GM13977 (cell line): ENCODE data around the gene NOTCH2.

Experiments used
- DNase-seq: peaks from one replicate; pipeline ENCODE4 v3.0.0; 2012; ENCODE audit warnings: low spot score
- CTCF ChIP-seq: IDR thresholded peaks from 2 replicates; pipeline ENCODE4 v1.5.1; 2012; ENCODE audit warnings: mild to moderate bottlenecking, control low read depth; ENCODE audit not compliant: insufficient read depth; ENCODE audit errors: extremely low read depth, missing control alignments
- in situ Hi-C: fragments of 300-500 bp; cut with MboI; formaldehyde crosslinking; loops from one replicate; pipeline ENCODE4 v1.12.0; 2022; ENCODE audit warnings: low sequenced_read_pairs, low pct_unique_long_range_greater_than_20kb, mixed read lengths, inconsistent platforms; ENCODE audit not compliant: unreplicated experiment

The NOTCH2 gene

DNA sequence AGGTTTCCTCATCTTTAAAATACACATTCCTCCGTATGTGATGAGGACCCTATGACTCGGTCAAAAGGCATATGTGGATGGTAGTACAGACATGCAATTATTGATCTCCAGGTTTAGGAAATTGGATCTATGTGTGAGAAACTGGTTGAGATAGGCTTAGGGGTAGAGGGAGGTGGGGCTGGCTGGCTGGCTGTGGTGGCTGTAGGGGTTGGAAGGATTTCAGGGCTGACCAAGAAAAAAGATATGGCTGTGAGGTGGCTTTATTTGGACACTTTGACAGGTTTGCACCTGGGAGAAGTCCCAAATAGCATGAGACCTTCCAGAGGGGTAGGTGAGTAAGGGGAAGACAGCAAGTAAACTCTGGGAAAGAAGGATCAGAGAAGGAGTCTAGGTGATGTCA, 133.5 kb downstream of the NOTCH2 start:
- DNase-seq = no peak
- in situ Hi-C loops = no loop called here
- no peak for TF ChIP-seq CTCF

DNA sequence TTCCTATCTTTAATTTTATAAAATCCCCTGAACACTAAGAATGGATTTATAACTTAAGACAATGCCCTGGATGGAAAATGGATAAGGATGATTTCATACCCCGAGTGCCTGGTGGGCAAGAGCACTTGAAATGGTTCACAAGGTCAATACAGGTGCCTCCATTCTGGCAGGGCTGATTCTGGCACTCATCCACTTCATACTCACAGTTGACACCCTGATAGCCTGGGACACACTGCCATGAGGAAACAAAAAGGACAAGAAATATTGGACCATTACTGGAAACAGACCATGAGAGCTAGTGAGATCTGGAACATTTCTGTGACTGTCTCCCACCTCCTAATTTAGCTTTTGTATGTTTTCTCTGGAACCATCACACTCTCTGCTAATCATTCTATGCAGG, 134.1 kb downstream of the NOTCH2 start:
- in situ Hi-C loops = no loop called here
- DNase-seq = no peak
- no peak for TF ChIP-seq CTCF

DNA sequence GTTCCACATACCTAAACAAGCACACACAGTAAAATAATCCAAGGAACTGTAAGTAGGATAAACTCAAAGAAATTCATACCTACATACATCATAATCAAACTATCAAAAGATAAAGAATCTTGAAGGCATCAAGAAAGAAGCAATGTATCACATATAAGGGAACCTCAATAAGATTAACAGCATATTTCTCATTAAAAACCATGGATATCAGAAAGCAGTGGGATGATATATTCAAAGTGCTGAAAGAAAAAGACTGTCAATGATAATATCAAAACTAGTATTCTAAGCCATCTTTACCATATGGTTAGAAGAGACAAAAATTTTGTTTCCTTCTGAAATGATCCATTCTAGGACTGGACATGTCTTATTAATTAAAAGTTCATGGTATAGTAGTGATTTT, 136.1 kb downstream of the NOTCH2 start:
- no peak for DNase-seq
- TF ChIP-seq CTCF = no peak
- in situ Hi-C loops = no loop called here

DNA sequence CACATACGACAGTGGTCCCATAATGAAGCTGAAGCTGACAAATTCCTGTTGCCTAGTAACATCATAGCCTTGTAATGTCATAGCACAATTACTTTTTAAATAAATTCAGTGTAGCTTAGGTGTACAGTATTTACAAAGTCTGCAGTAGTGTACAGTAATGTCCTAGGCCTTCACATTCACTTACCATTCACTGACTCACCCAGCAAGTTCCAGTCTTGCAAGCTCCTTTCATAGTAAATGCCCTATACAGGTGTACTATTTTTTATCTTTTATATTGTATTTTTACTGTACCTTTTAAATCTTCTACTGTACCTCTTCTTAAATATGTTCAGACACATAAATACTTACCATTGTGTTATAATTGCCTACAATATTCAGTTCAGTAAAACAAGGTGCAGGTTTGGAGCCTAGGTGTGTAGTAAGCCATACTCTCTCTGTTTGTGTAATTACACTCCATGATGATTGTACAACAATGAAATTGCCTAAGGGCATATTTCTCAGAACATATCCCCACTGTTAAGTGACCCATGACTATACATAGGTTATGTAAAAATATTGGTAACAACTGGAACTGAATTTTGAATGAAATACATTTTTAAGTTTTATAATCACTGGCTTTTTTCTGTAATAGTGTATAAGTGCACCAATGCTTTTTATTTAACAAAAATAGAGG, 139.7 kb downstream of the NOTCH2 start:
- in situ Hi-C loops = no loop called here
- no peak for DNase-seq
- TF ChIP-seq CTCF = no peak

DNA sequence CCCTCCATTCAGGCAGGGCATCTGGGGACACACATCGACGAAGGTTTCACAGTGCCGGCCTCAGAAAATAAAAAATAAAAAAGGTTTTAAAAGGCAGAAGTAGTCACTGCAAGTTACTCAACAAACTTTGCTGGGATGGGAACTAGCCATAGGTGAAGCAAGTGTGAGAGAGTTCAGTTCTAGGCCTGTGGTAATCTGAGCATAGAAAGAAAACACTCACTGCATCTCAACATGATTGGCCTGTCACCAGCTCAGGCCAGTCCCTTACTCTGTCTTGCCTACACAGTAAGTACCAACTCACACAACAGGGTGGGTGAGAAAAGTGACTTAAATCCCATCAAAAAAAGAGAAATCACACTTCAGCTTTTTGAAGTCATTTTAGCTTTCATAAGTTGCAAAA, 142.9 kb downstream of the NOTCH2 start:
- no peak for DNase-seq
- TF ChIP-seq CTCF = no peak
- in situ Hi-C loops = no loop called here

DNA sequence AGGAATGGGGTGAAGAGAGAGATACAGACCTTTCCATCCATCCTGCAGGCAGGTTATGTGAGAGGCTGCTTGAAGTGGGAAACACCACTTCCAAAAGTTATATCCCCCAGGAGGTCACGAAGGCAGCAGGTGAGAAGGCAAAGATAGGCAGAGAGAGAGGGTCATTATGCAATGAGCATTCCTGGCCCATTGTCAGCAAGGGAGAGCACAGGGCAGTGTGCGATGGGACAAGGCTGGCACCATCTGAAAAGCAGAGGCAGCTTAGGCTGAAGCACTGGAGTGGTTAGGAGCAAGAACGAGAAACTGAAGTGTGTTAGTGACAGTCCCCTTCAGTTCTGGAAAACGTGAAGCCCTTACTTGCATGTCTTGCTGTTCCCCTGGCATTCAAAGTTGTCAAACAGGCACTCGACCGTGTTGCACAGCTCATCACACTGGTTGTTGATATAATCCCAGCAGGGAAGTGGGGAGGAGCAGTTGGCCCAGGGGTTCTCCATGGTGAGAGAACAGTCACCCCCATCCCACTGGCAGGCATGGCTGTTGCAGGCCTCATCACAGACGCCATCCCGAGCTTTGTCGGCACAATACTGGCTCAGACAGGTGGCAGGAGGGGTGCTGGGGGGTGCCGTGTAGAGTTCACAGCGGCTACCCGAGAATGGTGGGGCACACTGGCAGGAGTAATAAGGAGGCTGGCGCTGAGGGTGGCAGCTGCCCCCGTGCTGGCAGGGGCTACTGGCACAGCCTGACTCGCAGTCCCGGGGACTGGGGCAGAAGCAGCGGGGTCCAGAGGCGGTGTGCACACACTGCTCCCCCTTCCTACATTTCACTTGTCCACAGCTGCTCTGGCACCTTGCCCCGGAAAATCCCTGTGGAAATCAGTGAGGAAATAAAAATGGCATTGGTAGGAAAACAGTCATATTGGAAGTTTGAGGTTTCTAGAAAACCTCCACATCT, 144.2 kb downstream of the NOTCH2 start:
- no peak for DNase-seq
- in situ Hi-C loops = no loop called here
- no peak for TF ChIP-seq CTCF
